SK-N-SH (cell line): ENCODE measurements around the gene RMDN2. TPM values are rescaled to one million over a fixed set of nuclear protein-coding genes. Genes with fewer than 3 reads are reported as not detected.
A peak's percentile ranks its signal among the peaks of the same experiment; 100 is the strongest.

ENCODE experiments used
- CTCF ChIA-PET: fragments of 300-600, 350-600 bp; formaldehyde crosslinking; extraction: SDS; loops from one replicate; lab custom pipeline; 2021; lab: Yijun Ruan, JAX
- POLR2A ChIA-PET: fragments of 350-600 bp; sonication (Branson Sonifier 250); formaldehyde crosslinking; extraction: SDS; loops from one replicate; lab custom pipeline; 2020; ENCODE audit warnings: antibody characterized with exemption, inconsistent platforms; lab: Yijun Ruan, JAX
- DNase-seq: peaks from one replicate; pipeline ENCODE4 v3.0.0; 2012
- H2AFZ ChIP-seq: fragments of 200-600 bp; sonication (generic); 2 replicates; pipeline ENCODE4 v1.8.1; 2016; ENCODE audit warnings: antibody characterized with exemption, mild to moderate bottlenecking, low read depth
- H3F3A ChIP-seq: fragments of 200-600 bp; sonication (generic); replicated peaks from 2 replicates; pipeline ENCODE3; 2016; ENCODE audit warnings: antibody characterized with exemption, mild to moderate bottlenecking; ENCODE audit not compliant: insufficient read depth
- H3K27ac ChIP-seq, 2 experiments: fragments of 200-500 bp in 1 of 2; fragments of 200-600 bp in 1 of 2; sonication (Bioruptor generic) in 1 of 2; sonication (generic), shearing (Covaris generic) in 1 of 2; 2 replicates each; pipeline versions ENCODE4 v1.5.1 to v1.6.1; 2014 to 2016; ENCODE audit warnings: low read depth in 2 of 2, inconsistent platforms in 1 of 2, low read length in 1 of 2, mild to moderate bottlenecking in 1 of 2, mixed read lengths in 1 of 2
- H3K27me3 ChIP-seq: fragments of 200-600 bp; sonication (generic), shearing (Covaris generic); 2 replicates; pipeline ENCODE4 v1.6.1; 2016; ENCODE audit warnings: mixed run types; ENCODE audit not compliant: insufficient read depth
- H3K36me3 ChIP-seq, 2 experiments: fragments of 200-500 bp in 1 of 2; fragments of 200-600 bp in 1 of 2; sonication (Bioruptor generic) in 1 of 2; sonication (generic) in 1 of 2; replicated peaks in 1 of 2; 2 replicates each; pipeline versions ENCODE3 to v1.5.1; 2014 to 2016; ENCODE audit warnings: low read length in 1 of 2, mild to moderate bottlenecking in 1 of 2; ENCODE audit not compliant: insufficient read depth in 2 of 2, control insufficient read depth in 1 of 2
- H3K4me1 ChIP-seq, 2 experiments: fragments of 200-500 bp in 1 of 2; fragments of 200-600 bp in 1 of 2; sonication (Bioruptor generic) in 1 of 2; sonication (generic), shearing (Covaris generic) in 1 of 2; 2 replicates each; pipeline versions ENCODE4 v1.5.1 to v1.6.1; 2014 to 2016; ENCODE audit warnings: low read depth in 1 of 2, low read length in 1 of 2, mixed run types in 1 of 2; ENCODE audit not compliant: insufficient read depth in 2 of 2, control insufficient read depth in 1 of 2
- H3K4me2 ChIP-seq: fragments of 200-600 bp; sonication (generic), shearing (Covaris generic); 2 replicates; pipeline ENCODE4 v1.6.1; 2017; ENCODE audit warnings: mixed run types
- H3K4me3 ChIP-seq, 2 experiments: fragments of 200-500 bp in 1 of 2; fragments of 200-600 bp in 1 of 2; sonication (Bioruptor generic) in 1 of 2; sonication (generic), shearing (Covaris generic) in 1 of 2; 2 replicates each; pipeline versions ENCODE4 v1.5.1 to v1.8.1; 2014 to 2016; ENCODE audit warnings: low read depth in 2 of 2, inconsistent platforms in 1 of 2, low read length in 1 of 2, mild to moderate bottlenecking in 1 of 2, mixed read lengths in 1 of 2, moderate library complexity in 1 of 2
- H3K79me2 ChIP-seq: fragments of 200-600 bp; sonication (generic); 2 replicates; pipeline ENCODE4 v1.8.1; 2017; ENCODE audit warnings: mild to moderate bottlenecking; ENCODE audit not compliant: insufficient read depth
- H3K9ac ChIP-seq: fragments of 200-600 bp; sonication (generic); 2 replicates; pipeline ENCODE4 v1.6.1; 2017; ENCODE audit warnings: mixed run types
- H3K9me2 ChIP-seq: fragments of 200-600 bp; sonication (generic); 2 replicates; pipeline ENCODE4 v1.6.1; 2017; ENCODE audit warnings: mixed run types
- H3K9me3 ChIP-seq: fragments of 200-600 bp; sonication (generic); 2 replicates; pipeline ENCODE4 v1.6.1; 2017; ENCODE audit warnings: mixed run types, mild to moderate bottlenecking, moderate library complexity
- H4K20me1 ChIP-seq: fragments of 200-600 bp; sonication (generic); 2 replicates; pipeline ENCODE4 v1.6.1; 2017; ENCODE audit warnings: mild to moderate bottlenecking, mixed run types; ENCODE audit not compliant: insufficient read depth
- CHD2 ChIP-seq: fragments of 150-350 bp; IDR thresholded peaks from 2 replicates; pipeline ENCODE4 v1.6.1; 2018; ENCODE audit warnings: low read length; ENCODE audit not compliant: partially characterized antibody
- CTCF ChIP-seq: fragments of 200-600 bp; sonication (generic); IDR thresholded peaks from 2 replicates; pipeline ENCODE4 v1.6.1; 2017; ENCODE audit warnings: antibody characterized with exemption, mild to moderate bottlenecking, moderate library complexity
- ELF1 ChIP-seq: IDR thresholded peaks from 2 replicates; pipeline ENCODE4 v1.4.0; 2012
- FOSL2 ChIP-seq: IDR thresholded peaks from 2 replicates; pipeline ENCODE4 v1.4.0; 2012; ENCODE audit warnings: low read depth, mild to moderate bottlenecking, moderate library complexity, borderline replicate concordance
- FOXM1 ChIP-seq: IDR thresholded peaks from 2 replicates; pipeline ENCODE4 v1.4.0; 2012; ENCODE audit warnings: low read depth, mild to moderate bottlenecking
- MXI1 ChIP-seq: IDR thresholded peaks from 2 replicates; pipeline ENCODE4 v1.6.1; 2012; ENCODE audit warnings: mild to moderate bottlenecking, low read depth, low read length, improper control_type of control experiment
- NFIC ChIP-seq: IDR thresholded peaks from 2 replicates; pipeline ENCODE4 v1.4.0; 2012; ENCODE audit warnings: borderline replicate concordance
- POLR2AphosphoS5 ChIP-seq: IDR thresholded peaks from 2 replicates; pipeline ENCODE4 v1.6.1; 2012; ENCODE audit warnings: low read depth, low read length
- REST ChIP-seq: IDR thresholded peaks from 2 replicates; pipeline ENCODE4 v1.6.1; 2012; ENCODE audit warnings: mild to moderate bottlenecking, low read depth, low read length, moderate library complexity
- RFX5 ChIP-seq: IDR thresholded peaks from 2 replicates; pipeline ENCODE4 v1.6.1; 2012; ENCODE audit warnings: mild to moderate bottlenecking, improper control_type of control experiment, low read length
- RXRA ChIP-seq: IDR thresholded peaks from 2 replicates; pipeline ENCODE4 v1.4.0; 2012; ENCODE audit warnings: low read depth, mild to moderate bottlenecking, borderline replicate concordance
- SIN3A ChIP-seq: IDR thresholded peaks from 2 replicates; pipeline ENCODE4 v1.6.1; 2012; ENCODE audit warnings: low read depth, mild to moderate bottlenecking, low read length, moderate library complexity, borderline replicate concordance
- WGBS: methylation state at CpG from one replicate; pipeline ENCODE4 v1.1.6; 2017; ENCODE audit warnings: low lambda C conversion rate; 5-methylcytosine and 5-hydroxymethylcytosine counted together
- polyA plus RNA-seq, 3 experiments: library from polyadenylated mRNA; depleted of rRNA; stranded (reverse); fragments of >200 nt; gene quantifications; 2 replicates each; pipeline ENCODE4 v1.2.3, GENCODE V29; 2012
- TF ChIP-seq, protein P1 (sequence below): IDR thresholded peaks from 2 replicates; pipeline ENCODE4 v1.4.0; 2012; ENCODE audit warnings: low read depth, borderline replicate concordance

Gene RMDN2
- polyA plus RNA-seq, 1 of the 3 experiments (the other 2 are of a cell fraction), result 7.3 TPM

GRCh38 chr2:37912616-37913015 is 12.5 kb upstream of the RMDN2 start:
- H3K9ac ChIP-seq, result no peak overlapping the region
- H3K9me3 ChIP-seq, result no peaks in the 10 kb centered on the region
- no peaks in the 10 kb centered on the region for H3K79me2 ChIP-seq
- peaks cover 22% of the 10 kb centered on the region for H3F3A ChIP-seq
- peak overlapping the region; percentile 50 to 65; a peak in 2 of 4 replicates for H3K27ac ChIP-seq
- no peaks in the 10 kb centered on the region for H4K20me1 ChIP-seq
- CTCF ChIA-PET, result interaction anchor here (1.0 to 2.0 kb wide), 2 partner anchors 9 to 12 kb away, joined by 3 to 7 read pairs; no protein-coding TSS in a partner anchor
- H3K36me3 ChIP-seq, result no peaks in the 10 kb centered on the region
- POLR2A ChIA-PET, result no interaction called here
- WGBS, result 69% methylated on average over 2 of the region's 2 CpGs
- no peaks in the 10 kb centered on the region for H3K27me3 ChIP-seq
- no peak for TF ChIP-seq RXRA
- TF ChIP-seq, all 33 proteins: peak for 0
- no peak overlapping the region for H3K4me3 ChIP-seq
- no peak overlapping the region for H3K4me2 ChIP-seq
- H3K4me1 ChIP-seq, result peaks cover 6% of the 10 kb centered on the region in 2 experiments; a peak in 2 of 4 replicates
- H3K9me2 ChIP-seq, result no peaks in the 10 kb centered on the region
- DNase-seq, result no peak
- H2AFZ ChIP-seq, result no peak overlapping the region

GRCh38 chr2:37914340-37914739 is 10.7 kb upstream of the RMDN2 start:
- TF ChIP-seq SIN3A (no peak), REST (no peak), MXI1 (no peak), FOSL2 (no peak), POLR2AphosphoS5 (no peak), FOXM1 (no peak), ELF1 (no peak), CHD2 (no peak), RFX5 (no peak), CTCF (no peak), NFIC (no peak)
- TF ChIP-seq, protein P1, sequence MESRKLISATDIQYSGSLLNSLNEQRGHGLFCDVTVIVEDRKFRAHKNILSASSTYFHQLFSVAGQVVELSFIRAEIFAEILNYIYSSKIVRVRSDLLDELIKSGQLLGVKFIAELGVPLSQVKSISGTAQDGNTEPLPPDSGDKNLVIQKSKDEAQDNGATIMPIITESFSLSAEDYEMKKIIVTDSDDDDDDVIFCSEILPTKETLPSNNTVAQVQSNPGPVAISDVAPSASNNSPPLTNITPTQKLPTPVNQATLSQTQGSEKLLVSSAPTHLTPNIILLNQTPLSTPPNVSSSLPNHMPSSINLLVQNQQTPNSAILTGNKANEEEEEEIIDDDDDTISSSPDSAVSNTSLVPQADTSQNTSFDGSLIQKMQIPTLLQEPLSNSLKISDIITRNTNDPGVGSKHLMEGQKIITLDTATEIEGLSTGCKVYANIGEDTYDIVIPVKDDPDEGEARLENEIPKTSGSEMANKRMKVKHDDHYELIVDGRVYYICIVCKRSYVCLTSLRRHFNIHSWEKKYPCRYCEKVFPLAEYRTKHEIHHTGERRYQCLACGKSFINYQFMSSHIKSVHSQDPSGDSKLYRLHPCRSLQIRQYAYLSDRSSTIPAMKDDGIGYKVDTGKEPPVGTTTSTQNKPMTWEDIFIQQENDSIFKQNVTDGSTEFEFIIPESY, result no peak
- TF ChIP-seq, all 33 proteins: peak for 0
- Histone ChIP-seq H3K27ac (peak overlapping the region in 1 of 2 experiments; percentile 7; a peak in 1 of 4 replicates), H3K4me3 (no peak overlapping the region), H3K79me2 (no peaks in the 10 kb centered on the region), H3F3A (peaks cover 26% of the 10 kb centered on the region), H3K36me3 (no peaks in the 10 kb centered on the region), H2AFZ (no peak overlapping the region), H3K4me1 (peaks cover 6 to 9% of the 10 kb centered on the region in 2 experiments; a peak in 3 of 4 replicates), H4K20me1 (no peaks in the 10 kb centered on the region), H3K9me2 (no peaks in the 10 kb centered on the region), H3K4me2 (no peak overlapping the region), H3K9me3 (no peaks in the 10 kb centered on the region), H3K9ac (no peak overlapping the region), H3K27me3 (no peaks in the 10 kb centered on the region)
- ChIA-PET POLR2A (interaction anchor here (0.9 kb wide), 1 partner anchor 11 kb away, joined by 3 read pairs; no protein-coding TSS in a partner anchor), CTCF (interaction anchor here (1.0 to 2.0 kb wide), 2 partner anchors 10 to 29 kb away, joined by 3 to 7 read pairs; no protein-coding TSS in a partner anchor)
- no peak for DNase-seq
- 91% methylated on average over 5 of the region's 5 CpGs for WGBS
